HG03378 (cell line): ENCODE results near the gene CMTM7.

ENCODE experiments used
- ATAC-seq: cut with Tn5 transposase; IDR thresholded peaks from one replicate; pipeline ENCODE4 v1.9.1; 2021; ENCODE audit warnings: mild to moderate bottlenecking, moderate library complexity; ENCODE audit not compliant: unreplicated experiment

The CMTM7 gene

GRCh38 chr3:32391643-32392535 is at the start of gene CMTM7:
Gene CMTM7, plus strand, starts transcription at chr3:32391853. Its CDS starts 54 bp downstream, at chr3:32391907.
- no peak for ATAC-seq

- ATAC-seq: no peak
Observed at GRCh38 chr3:32347343-32348125, 44.1 kb upstream of the CMTM7 start.

- ATAC-seq: no peak
Observed at GRCh38 chr3:32349184-32349583, 42.5 kb upstream of the CMTM7 start.

- no peak for ATAC-seq
Observed at GRCh38 chr3:32352563-32352962, 39.1 kb upstream of the CMTM7 start.

- no peak for ATAC-seq
Observed at GRCh38 chr3:32353351-32353750, 38.3 kb upstream of the CMTM7 start.

GRCh38 chr3:32354362-32354778 is 37.3 kb upstream of the CMTM7 start:
- no peak for ATAC-seq

GRCh38 chr3:32355751-32356291 is 35.8 kb upstream of the CMTM7 start:
- ATAC-seq: no peak

GRCh38 chr3:32359766-32360492 is 31.7 kb upstream of the CMTM7 start:
- no peak for ATAC-seq

GRCh38 chr3:32360493-32360827 is 31.2 kb upstream of the CMTM7 start:
- no peak for ATAC-seq

GRCh38 chr3:32366638-32367397 is 24.8 kb upstream of the CMTM7 start:
- no peak for ATAC-seq

GRCh38 chr3:32367442-32367841 is 24.2 kb upstream of the CMTM7 start:
- no peak for ATAC-seq

- ATAC-seq: no peak
Observed at GRCh38 chr3:32371461-32372212, 20.0 kb upstream of the CMTM7 start.

GRCh38 chr3:32372213-32372490 is 19.5 kb upstream of the CMTM7 start:
- no peak for ATAC-seq

GRCh38 chr3:32373276-32373675 is 18.4 kb upstream of the CMTM7 start:
- no peak for ATAC-seq

- no peak for ATAC-seq
Observed at GRCh38 chr3:32373844-32374243, 17.8 kb upstream of the CMTM7 start.

GRCh38 chr3:32374788-32375595 is 16.7 kb upstream of the CMTM7 start:
- no peak for ATAC-seq

GRCh38 chr3:32375596-32375930 is 16.1 kb upstream of the CMTM7 start:
- no peak for ATAC-seq

- ATAC-seq: no peak
Observed at GRCh38 chr3:32376115-32376514, 15.5 kb upstream of the CMTM7 start.

GRCh38 chr3:32379831-32380500 is 11.7 kb upstream of the CMTM7 start:
- ATAC-seq: no peak
